Endothelial cell of umbilical vein (primary cell): Measurements from ENCODE around the gene VSTM4. TPM values are rescaled to one million over a fixed set of nuclear protein-coding genes. Genes with fewer than 3 reads are reported as not detected.

Source experiments
- BruUV-seq: library from RNA; stranded (reverse); fragments of 400-500 nt; replicated peaks from 2 replicates; lab custom pipeline; 2021; lab: Mats Ljungman, UMichigan
- CTCF ChIA-PET: fragments of 300-600, 350-600 bp; sonication (Branson Sonifier 250); formaldehyde crosslinking; loops from one replicate; lab custom pipeline; 2021; ENCODE audit warnings: antibody characterized with exemption, inconsistent platforms; lab: Charles Lee
- POLR2A ChIA-PET: fragments of 300-600, 350-600 bp; sonication (Branson Sonifier 250); formaldehyde crosslinking; loops from one replicate; lab custom pipeline; 2021; ENCODE audit warnings: antibody characterized with exemption, inconsistent platforms; lab: Charles Lee
- DNase-seq: peaks from one replicate; pipeline ENCODE4 v3.0.0-alpha.2; 2011; ENCODE audit warnings: low read depth, low spot score
- FAIRE-seq: peaks from 2 replicates; lab custom pipeline; 2011; peaks lifted over from hg19 to GRCh38; lab: Jason Lieb, UNC
- H2AFZ ChIP-seq: 2 replicates; pipeline ENCODE4 v1.6.0; 2012; ENCODE audit warnings: low read depth, low read length, control low read depth, inconsistent platforms
- H3K27ac ChIP-seq: 2 replicates; pipeline ENCODE4 v1.5.1; 2011; ENCODE audit warnings: low read depth, mild to moderate bottlenecking, control low read depth, low read length, moderate library complexity; ENCODE audit not compliant: insufficient read depth
- H3K27me3 ChIP-seq, 2 experiments: 2 replicates each; pipeline versions ENCODE4 v1.6.0 to v1.6.1; 2011; ENCODE audit warnings: low read length in 2 of 2, mixed read lengths in 1 of 2; ENCODE audit not compliant: control insufficient read depth in 2 of 2, insufficient read depth in 2 of 2
- H3K36me3 ChIP-seq, 2 experiments: 2 replicates in 1 of 2; 3 replicates in 1 of 2; pipeline ENCODE4 v1.5.1; 2011; ENCODE audit warnings: low read length in 2 of 2, mild to moderate bottlenecking in 1 of 2, moderate library complexity in 1 of 2; ENCODE audit not compliant: control insufficient read depth in 2 of 2, insufficient read depth in 2 of 2; ENCODE audit errors: extremely low read depth in 1 of 2
- H3K4me1 ChIP-seq: 3 replicates; pipeline ENCODE4 v1.5.1; 2011; ENCODE audit warnings: mild to moderate bottlenecking, low read length; ENCODE audit not compliant: control insufficient read depth, insufficient read depth; ENCODE audit errors: extremely low read depth
- H3K4me2 ChIP-seq: 2 replicates; pipeline ENCODE4 v1.6.1; 2011; ENCODE audit warnings: low read length, control low read depth, mixed read lengths; ENCODE audit not compliant: insufficient read depth
- H3K4me3 ChIP-seq, 3 experiments: fragments of 200-600 bp in 1 of 3; sonication (generic), shearing (Covaris generic) in 1 of 3; replicated peaks in 1 of 3; 2 replicates each; pipeline ENCODE4 v1.5.1; 2011 to 2016; ENCODE audit warnings: control low read depth in 3 of 3, low read length in 3 of 3, mild to moderate bottlenecking in 2 of 3, inconsistent platforms in 1 of 3, low read depth in 1 of 3, moderate library complexity in 1 of 3; ENCODE audit not compliant: insufficient read depth in 1 of 3
- H3K79me2 ChIP-seq: 2 replicates; pipeline ENCODE4 v1.6.0; 2012; ENCODE audit warnings: low read length, inconsistent platforms; ENCODE audit not compliant: control insufficient read depth, insufficient read depth
- H3K9ac ChIP-seq: replicated peaks from 2 replicates; pipeline ENCODE3; 2011; ENCODE audit warnings: low read length, control low read depth; ENCODE audit not compliant: insufficient read depth; ENCODE audit errors: extremely low read depth
- H3K9me1 ChIP-seq: replicated peaks from 3 replicates; pipeline ENCODE4 v1.6.0; 2011; ENCODE audit warnings: mild to moderate bottlenecking, low read length; ENCODE audit not compliant: control insufficient read depth, insufficient read depth; ENCODE audit errors: extremely low read depth
- H3K9me3 ChIP-seq: replicated peaks from 2 replicates; pipeline ENCODE4 v1.5.1; 2012; ENCODE audit warnings: low read length, inconsistent platforms; ENCODE audit not compliant: control insufficient read depth, insufficient read depth
- H4K20me1 ChIP-seq: replicated peaks from 2 replicates; pipeline ENCODE3; 2011; ENCODE audit warnings: mild to moderate bottlenecking, low read length; ENCODE audit not compliant: control insufficient read depth, insufficient read depth; ENCODE audit errors: extremely low read depth
- EZH2 ChIP-seq: IDR thresholded peaks from 2 replicates; pipeline ENCODE4 v1.6.1; 2012; ENCODE audit warnings: borderline replicate concordance, low read depth, mild to moderate bottlenecking, moderate library complexity, low read length, inconsistent platforms; ENCODE audit not compliant: severe bottlenecking
- GATA2 ChIP-seq: IDR thresholded peaks from 2 replicates; pipeline ENCODE4 v1.7.0; 2011; ENCODE audit warnings: low read depth, mild to moderate bottlenecking, moderate library complexity, mixed read lengths, low read length; ENCODE audit not compliant: insufficient read length, insufficient read depth
- JUN ChIP-seq: IDR thresholded peaks from 2 replicates; pipeline ENCODE4 v1.6.1; 2011; ENCODE audit warnings: borderline replicate concordance, low read depth; ENCODE audit not compliant: insufficient read length, insufficient read depth
- MAX ChIP-seq: IDR thresholded peaks from 2 replicates; pipeline ENCODE4 v1.6.1; 2011; ENCODE audit not compliant: insufficient read depth, insufficient read length
- POLR2A ChIP-seq: IDR thresholded peaks from 2 replicates; pipeline ENCODE4 v1.6.1; 2012; ENCODE audit warnings: low read depth, mild to moderate bottlenecking, control low read depth, low read length
- dilution Hi-C: fragments of 300-500 bp; cut with MboI; formaldehyde crosslinking; loops from one replicate; pipeline ENCODE4 v1.15.0; 2019; ENCODE audit warnings: low sequenced_read_pairs; ENCODE audit not compliant: extremely low pct_ligation_motif_present
- intact Hi-C: fragments of 100-400 bp; cut with micrococcal nuclease; formaldehyde crosslinking; loops from one replicate; pipeline ENCODE4 v1.10.0; 2022
- polyA plus RNA-seq, 4 experiments: library from polyadenylated mRNA; depleted of rRNA in 3 of 4; stranded (reverse) in 3 of 4; unstranded in 1 of 4; fragments of >200 nt; gene quantifications; 2 replicates each; pipeline versions ENCODE4 v1.2.1 to v1.2.3, GENCODE V29; 2011 to 2012; ENCODE audit warnings: missing spikeins in 1 of 4
- total RNA-seq: library from RNA; stranded (reverse); gene quantifications from 2 replicates; pipeline ENCODE4 v1.2.3, GENCODE V29; 2021

VSTM4 gene
- total and polyA plus RNA-seq, 2 donors (not counting 3 experiments of a cell fraction or from before 2014, with no cell fraction given): 0.07 TPM

GRCh38 chr10:49029666-49030065, 85.7 kb downstream of the VSTM4 start:
- H2AFZ ChIP-seq: no peak overlapping the region
- FAIRE-seq: no peak
- no peaks in the 10 kb centered on the region for H3K79me2 ChIP-seq
- H3K36me3 ChIP-seq: no peaks in the 10 kb centered on the region
- H3K4me1 ChIP-seq: no peaks in the 10 kb centered on the region
- TF ChIP-seq GATA2 (no peak), JUN (no peak), POLR2A (no peak), EZH2 (no peak)
- H3K27ac ChIP-seq: no peak overlapping the region
- dilution Hi-C loops: no loop called here
- no peak overlapping the region for H3K4me3 ChIP-seq
- H3K27me3 ChIP-seq: no peaks in the 10 kb centered on the region
- H3K4me2 ChIP-seq: no peak overlapping the region
- POLR2A ChIA-PET: no interaction called here
- no peak for DNase-seq
- no TSS peak for BruUV-seq
- H3K9me1 ChIP-seq: no peaks in the 10 kb centered on the region
- no peak overlapping the region for H3K9ac ChIP-seq
- no peaks in the 10 kb centered on the region for H3K9me3 ChIP-seq
- intact Hi-C loops: no loop called here
- H4K20me1 ChIP-seq: no peaks in the 10 kb centered on the region
- CTCF ChIA-PET: no interaction called here

GRCh38 chr10:49028639-49029038, 86.7 kb downstream of the VSTM4 start:
- FAIRE-seq: no peak
- H3K4me1 ChIP-seq: no peaks in the 10 kb centered on the region
- dilution Hi-C loops (no loop called here), intact Hi-C loops (no loop called here)
- H3K9me1 ChIP-seq: no peaks in the 10 kb centered on the region
- H3K4me2 ChIP-seq: no peak overlapping the region
- H3K27me3 ChIP-seq: no peaks in the 10 kb centered on the region
- H3K4me3 ChIP-seq: no peak overlapping the region
- BruUV-seq: no TSS peak
- no peak overlapping the region for H3K9ac ChIP-seq
- H3K9me3 ChIP-seq: no peaks in the 10 kb centered on the region
- H3K36me3 ChIP-seq: no peaks in the 10 kb centered on the region
- ChIA-PET CTCF (no interaction called here), POLR2A (no interaction called here)
- TF ChIP-seq GATA2: no peak
- no peak for TF ChIP-seq MAX
- no peak for TF ChIP-seq JUN
- DNase-seq: no peak
- H3K79me2 ChIP-seq: no peaks in the 10 kb centered on the region
- H4K20me1 ChIP-seq: no peaks in the 10 kb centered on the region
- H2AFZ ChIP-seq: no peak overlapping the region
- H3K27ac ChIP-seq: no peak overlapping the region
